GM19099 (cell line): Measurements from ENCODE around the gene NEFH.
"Not testable (repeated sequence)": the region's sequence is repeated elsewhere in the genome, so short reads cannot be mapped to it uniquely, and the experiment has no call there.

ENCODE experiments used
- POLR2A ChIP-seq: IDR thresholded peaks from 3 replicates; pipeline ENCODE4 v1.6.1; 2011; ENCODE audit warnings: low read depth; ENCODE audit not compliant: insufficient read length; ENCODE audit errors: extremely low read depth

The NEFH gene, protein sequence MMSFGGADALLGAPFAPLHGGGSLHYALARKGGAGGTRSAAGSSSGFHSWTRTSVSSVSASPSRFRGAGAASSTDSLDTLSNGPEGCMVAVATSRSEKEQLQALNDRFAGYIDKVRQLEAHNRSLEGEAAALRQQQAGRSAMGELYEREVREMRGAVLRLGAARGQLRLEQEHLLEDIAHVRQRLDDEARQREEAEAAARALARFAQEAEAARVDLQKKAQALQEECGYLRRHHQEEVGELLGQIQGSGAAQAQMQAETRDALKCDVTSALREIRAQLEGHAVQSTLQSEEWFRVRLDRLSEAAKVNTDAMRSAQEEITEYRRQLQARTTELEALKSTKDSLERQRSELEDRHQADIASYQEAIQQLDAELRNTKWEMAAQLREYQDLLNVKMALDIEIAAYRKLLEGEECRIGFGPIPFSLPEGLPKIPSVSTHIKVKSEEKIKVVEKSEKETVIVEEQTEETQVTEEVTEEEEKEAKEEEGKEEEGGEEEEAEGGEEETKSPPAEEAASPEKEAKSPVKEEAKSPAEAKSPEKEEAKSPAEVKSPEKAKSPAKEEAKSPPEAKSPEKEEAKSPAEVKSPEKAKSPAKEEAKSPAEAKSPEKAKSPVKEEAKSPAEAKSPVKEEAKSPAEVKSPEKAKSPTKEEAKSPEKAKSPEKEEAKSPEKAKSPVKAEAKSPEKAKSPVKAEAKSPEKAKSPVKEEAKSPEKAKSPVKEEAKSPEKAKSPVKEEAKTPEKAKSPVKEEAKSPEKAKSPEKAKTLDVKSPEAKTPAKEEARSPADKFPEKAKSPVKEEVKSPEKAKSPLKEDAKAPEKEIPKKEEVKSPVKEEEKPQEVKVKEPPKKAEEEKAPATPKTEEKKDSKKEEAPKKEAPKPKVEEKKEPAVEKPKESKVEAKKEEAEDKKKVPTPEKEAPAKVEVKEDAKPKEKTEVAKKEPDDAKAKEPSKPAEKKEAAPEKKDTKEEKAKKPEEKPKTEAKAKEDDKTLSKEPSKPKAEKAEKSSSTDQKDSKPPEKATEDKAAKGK

DNA sequence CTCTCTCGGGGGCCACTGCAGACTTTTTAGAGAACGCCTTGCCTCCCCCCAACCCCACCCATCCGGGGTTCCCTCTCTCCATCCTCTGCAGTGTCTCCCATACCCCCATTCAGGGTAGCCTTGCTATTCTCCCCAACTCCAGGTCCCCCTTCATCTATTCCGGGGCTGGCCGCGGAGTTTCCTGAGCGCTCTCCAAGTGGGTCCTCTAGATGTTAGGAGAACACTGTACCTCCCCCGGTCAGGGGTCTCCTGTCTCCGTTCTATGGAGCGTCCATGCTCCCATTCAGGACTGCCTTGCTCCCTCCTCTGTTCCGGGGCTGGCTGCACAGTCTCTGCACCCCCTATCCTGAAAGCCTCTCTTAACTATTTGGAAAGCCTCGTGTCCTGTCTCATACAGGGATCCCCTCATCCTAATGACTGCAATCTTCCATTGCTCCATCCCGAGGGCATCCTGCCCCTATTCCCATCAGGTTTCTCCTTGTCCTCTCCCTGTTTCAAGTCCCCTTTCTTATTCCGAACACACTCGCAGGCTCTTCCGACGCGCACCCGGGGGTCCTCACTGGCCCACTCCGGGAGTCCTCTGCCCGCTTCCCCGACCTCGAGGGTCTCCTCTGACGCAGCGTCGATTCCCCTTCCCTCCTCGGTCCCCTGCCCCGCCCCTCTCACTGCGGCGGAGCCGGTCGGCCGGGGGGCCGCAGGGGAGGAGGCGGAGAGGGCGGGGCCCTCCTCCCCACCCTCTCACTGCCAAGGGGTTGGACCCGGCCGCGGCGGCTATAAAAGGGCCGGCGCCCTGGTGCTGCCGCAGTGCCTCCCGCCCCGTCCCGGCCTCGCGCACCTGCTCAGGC, at the start of gene NEFH:
TSS of gene NEFH (plus strand) at position 802 of the 845 bp plus-strand sequence. CDS start 45 bp downstream, outside the sequence.
- peak; percentile 66 for TF ChIP-seq POLR2A

DNA sequence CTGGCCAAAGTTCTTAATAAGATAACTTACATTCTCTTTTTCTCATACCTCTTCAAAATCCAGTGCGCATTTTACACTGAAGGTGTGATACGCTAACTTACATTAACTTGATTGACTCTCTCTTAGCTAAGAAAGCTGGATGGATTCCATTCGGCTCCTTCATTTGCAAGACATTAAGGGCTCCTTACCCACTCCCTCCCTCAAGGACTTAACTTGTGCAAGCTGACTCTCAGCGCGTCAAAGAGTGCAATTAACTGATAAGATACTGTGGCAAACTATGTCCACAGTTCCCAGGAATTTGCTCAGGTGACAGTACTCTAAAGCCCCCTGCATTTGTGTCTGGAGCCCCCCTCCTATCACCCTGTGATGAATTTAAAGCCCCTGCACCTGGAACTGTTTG, 48.0 kb upstream of the NEFH start:
- TF ChIP-seq POLR2A: no peak

DNA sequence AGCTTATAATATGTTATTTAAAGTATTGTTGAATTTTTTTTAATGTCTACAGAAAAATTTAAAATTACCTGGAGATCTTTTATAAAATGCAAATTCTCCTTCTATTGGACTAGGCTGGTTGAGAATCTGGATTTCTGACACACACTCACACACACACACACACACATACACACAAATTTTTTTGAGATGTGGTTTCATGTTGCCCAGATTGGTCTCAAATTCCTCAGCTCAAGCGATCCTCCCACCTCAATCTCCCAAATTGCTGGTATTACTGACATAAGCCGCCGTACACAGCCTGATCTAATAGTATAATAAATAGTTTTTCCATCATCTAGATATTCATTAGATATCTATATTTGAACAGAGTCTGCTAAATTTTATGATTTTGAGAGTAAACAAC, 46.2 kb upstream of the NEFH start:
- no peak for TF ChIP-seq POLR2A

DNA sequence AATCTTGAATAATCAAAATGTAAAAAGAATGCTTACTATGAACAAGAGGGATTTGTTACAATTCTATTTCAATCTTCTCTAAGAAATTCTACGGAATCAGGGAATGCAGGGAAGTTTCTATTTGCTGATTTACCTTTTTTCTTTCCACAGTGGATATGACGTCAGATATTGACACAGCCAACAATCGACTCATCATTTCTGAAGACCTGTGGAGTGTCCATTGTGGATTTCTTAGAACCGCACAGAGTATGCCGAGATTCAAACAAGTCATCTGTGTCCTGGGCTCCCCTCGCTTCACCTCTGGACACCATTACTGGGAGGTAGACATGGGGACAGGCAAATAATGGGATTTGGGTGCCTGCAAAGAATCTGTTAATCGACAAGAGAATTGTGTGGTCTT, 45.7 kb upstream of the NEFH start:
- TF ChIP-seq POLR2A: no peak

DNA sequence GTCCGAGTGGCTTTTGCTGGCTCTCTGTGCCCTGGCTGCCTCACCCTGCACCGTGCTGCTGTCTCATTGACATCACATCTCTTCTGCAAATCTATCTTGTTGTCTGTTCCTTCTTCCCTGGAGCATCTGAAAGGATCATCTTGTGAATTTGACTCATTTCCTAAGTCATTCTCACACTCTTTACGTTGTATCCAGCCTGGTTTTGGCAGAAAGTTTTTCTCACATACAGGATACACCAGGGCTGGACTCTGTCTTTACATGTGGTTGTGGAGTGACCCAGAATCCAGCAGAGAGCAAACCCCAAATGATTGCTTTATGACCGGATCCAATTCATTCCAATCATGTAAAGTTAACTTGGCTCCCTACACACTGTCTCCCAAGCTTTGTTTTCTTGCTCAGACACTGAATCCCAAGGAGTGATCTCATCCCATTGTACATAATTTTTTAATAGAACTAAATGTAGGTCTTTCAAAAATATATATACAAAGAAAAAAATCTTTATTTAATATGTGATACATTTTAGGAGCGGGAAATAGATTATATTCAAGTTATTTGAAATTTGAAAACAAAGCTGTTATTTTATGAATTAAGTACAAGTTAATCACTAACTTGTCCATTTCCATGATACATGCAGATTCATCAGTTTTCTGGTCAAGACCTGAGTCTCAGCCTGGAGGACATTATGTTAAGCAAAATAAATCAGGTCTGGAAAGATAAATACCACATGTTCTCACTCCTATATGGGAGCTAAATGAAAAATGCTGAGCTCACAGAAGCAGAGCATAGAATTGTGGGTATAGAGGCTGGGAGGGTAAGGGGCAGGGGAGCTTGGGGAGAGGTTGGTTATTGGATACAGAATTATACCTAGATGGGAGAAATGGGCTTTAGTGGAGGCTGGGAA, 44.5 kb upstream of the NEFH start:
- no peak for TF ChIP-seq POLR2A

DNA sequence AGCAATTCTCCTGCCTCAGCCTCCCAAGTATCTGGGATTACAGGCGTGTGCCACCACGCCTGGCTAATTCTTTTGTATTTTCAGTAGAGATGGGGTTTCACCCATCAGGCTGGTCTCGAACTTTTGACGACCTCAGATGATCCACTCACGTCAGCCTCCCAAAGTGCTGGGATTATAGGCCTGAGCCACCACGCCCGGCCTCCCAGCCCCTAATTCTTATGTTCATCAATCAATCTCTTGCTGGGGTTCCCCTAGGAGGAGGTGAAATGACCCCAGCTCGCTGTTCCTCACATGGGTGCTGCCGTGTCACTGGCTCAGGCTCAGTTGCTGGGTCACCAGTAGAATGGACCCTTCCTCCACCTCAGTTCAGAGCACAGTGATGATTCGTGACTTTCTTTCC, 41.7 kb upstream of the NEFH start, which contains the start of gene RFPL1:
TSS of gene RFPL1 (plus strand) at position 301 of the 400 bp plus-strand sequence.
- TF ChIP-seq POLR2A: not testable (repeated sequence)

DNA sequence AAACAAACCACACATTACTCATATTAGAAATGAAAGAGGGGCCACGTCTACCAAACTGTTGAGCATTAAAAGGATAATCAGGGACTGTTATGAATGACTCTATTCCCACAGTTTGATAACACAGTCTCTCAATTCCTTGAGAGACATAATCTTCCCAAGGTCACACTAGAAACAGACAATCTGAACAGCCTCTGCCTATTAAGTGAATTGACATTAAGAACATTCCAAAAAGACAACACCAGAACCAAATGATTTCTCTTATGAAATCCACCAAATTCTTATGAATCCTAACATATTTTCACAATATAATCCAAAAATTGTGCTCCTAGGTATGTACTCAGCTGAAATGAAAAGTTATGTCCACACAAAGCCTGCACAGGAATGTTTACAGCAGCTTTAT, 37.0 kb upstream of the NEFH start:
- no peak for TF ChIP-seq POLR2A

DNA sequence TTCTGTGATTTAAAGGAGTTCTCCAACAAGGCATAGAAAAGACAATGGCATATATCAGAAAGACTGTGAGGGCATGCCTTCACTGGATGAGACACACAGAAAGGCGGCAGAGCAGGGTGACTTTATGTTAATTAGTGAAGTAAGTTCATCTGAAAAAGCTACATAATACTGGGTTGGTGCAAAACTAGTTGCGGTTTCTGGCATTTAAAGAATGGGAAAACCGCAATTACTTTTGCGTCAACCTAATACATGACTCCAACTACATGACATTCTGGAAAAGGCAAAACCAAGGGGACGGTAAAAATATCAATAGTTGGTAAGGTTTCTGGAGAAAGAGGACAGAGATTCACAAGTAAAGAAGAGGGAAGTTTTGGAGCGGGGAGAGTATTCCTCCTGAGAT, 36.6 kb upstream of the NEFH start:
- no peak for TF ChIP-seq POLR2A

DNA sequence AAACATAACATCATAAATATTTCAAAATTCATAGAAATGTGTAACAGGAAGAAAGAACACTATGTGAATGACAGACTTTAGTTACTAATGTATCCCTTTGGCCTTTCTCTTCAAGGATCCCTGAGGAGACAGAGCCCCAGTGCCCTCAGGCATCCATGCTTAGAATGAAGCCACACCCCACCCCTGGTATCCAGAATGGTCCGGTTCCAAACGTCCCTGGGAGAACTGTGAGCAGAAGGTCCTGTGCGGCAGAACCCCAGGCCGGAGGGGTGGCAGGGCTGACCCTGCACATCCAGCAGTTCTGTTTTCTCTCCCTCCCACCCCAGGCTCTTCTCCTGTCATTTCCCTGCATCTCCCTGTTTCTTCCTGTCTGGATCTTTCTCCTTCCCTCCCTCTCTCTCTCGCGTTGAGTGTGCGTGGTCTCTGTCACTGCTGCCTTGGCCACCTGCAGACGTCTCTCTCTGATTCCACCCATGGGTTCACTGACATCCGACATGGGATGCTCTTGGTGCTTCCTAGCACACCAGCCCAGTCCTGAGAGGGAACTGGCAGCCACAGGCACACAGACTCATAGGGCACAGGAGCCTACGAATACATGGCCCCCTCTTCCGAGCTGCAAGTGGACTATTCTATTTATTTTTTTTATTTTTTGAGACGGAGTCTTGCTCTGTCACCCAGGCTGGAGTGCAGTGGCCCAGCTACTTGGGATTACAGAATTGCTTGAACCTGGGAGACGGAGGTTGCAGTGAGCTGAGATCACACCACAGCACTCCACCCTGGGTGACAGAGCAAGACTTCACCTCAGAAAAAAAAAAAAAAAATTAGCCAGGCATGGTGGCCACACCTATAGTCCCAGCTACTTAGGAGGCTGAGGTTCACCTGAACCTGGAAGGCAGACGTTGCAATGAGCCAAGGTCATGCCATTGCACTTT, 35.9 kb upstream of the NEFH start:
- TF ChIP-seq POLR2A: no peak

DNA sequence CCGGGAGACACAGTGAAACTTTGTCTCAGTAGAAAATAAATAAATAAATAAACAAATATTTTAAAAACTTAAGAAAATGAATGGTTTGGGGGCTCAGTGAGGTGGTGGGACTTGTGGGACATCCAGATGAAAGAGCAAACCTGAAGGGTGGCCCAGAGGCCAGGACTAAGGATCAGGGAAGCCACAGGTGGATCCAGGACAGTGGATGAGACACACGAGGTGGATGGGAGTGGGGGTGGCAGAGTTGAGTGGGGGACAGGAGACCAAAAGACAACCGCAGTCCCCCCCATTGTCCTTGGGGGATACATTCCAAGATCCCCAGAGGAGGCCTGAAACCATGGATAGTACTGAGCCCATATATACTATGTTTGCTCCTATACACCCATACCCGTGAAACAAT, 34.5 kb upstream of the NEFH start:
- no peak for TF ChIP-seq POLR2A

DNA sequence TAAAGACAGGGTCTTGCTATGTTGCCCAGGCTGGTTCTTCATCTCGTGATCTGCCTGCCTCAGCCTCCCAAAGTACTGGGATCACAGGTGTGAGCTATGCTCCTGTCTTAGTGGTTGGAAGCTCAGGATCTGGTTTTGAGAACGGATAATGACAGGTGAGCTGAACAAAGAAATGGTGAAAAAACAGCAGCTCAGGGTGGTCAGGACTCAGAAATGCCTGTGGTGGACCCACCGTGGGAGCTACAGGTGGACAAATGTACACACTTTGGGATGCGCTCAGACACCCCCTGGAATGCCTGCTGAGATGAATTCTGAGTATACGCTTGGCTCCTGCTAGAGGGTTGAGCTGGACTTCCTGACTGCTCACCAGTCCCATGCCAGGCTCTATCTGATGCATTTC, 32.1 kb upstream of the NEFH start:
- TF ChIP-seq POLR2A: no peak

DNA sequence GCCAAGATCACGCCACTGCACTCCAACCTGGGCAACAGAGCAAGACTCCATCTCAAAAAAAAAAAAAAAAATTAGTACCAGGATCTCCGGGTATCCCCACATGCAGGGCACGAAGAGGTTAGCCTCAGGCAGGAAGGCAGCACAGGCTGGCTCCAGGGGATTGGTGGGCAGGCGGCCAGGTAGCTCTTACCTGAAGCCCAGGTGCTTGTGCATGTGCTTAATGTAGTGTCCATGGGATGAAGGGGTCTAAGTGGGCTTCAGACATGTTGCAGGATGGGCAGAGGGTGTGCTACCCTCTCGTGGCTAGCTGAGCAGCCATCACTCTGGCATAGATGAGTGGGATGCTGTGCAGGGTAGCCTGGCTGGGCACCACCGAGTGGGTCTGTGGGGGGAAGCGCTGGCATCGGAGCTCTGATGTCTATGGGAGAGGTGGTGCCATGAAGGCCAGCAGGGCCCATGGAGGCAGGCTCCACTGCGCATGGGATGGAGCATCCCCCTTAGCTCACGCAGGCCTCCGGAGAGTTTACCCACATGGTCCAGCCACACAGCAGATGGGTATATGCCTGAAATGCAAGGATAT, 30.6 kb upstream of the NEFH start:
- TF ChIP-seq POLR2A: no peak
